MM.1S (cell line): Measurements from ENCODE around the gene NEK11.

Source experiments
- EZH2 ChIP-seq: fragments of 300-600 bp; sonication (generic); optimal IDR thresholded peaks from 2 replicates; pipeline ENCODE3; 2017; ENCODE audit warnings: low read depth, mild to moderate bottlenecking, antibody characterized with exemption, low read length, mixed read lengths
- EZH2phosphoT487 ChIP-seq: fragments of 300-600 bp; sonication (generic); IDR thresholded peaks from 2 replicates; pipeline ENCODE4 v1.6.1; 2018; ENCODE audit warnings: antibody characterized with exemption, low read length
- TF ChIP-seq, protein P1 (sequence below): fragments of 300-600 bp; sonication (generic); IDR thresholded peaks from 2 replicates; pipeline ENCODE4 v1.5.1; 2016; ENCODE audit warnings: antibody characterized with exemption, low read length, mixed read lengths

- TF ChIP-seq EZH2 (no peak), EZH2phosphoT487 (no peak)
- TF ChIP-seq, protein P1, sequence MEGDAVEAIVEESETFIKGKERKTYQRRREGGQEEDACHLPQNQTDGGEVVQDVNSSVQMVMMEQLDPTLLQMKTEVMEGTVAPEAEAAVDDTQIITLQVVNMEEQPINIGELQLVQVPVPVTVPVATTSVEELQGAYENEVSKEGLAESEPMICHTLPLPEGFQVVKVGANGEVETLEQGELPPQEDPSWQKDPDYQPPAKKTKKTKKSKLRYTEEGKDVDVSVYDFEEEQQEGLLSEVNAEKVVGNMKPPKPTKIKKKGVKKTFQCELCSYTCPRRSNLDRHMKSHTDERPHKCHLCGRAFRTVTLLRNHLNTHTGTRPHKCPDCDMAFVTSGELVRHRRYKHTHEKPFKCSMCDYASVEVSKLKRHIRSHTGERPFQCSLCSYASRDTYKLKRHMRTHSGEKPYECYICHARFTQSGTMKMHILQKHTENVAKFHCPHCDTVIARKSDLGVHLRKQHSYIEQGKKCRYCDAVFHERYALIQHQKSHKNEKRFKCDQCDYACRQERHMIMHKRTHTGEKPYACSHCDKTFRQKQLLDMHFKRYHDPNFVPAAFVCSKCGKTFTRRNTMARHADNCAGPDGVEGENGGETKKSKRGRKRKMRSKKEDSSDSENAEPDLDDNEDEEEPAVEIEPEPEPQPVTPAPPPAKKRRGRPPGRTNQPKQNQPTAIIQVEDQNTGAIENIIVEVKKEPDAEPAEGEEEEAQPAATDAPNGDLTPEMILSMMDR: no peak
Observed at GRCh38 chr3:131038326-131038725, 11.6 kb downstream of the NEK11 start.
